ENCODE results near the gene EIF3I.

- TF ChIP-seq CTCF (conservative IDR thresholded peaks at IDR 0.05 in 1 of 2, IDR thresholded peaks at IDR 0.05 in 1 of 2; ENCODE audit: extremely low read depth in 1 of 2, insufficient read depth in 1 of 2, low read depth in 1 of 2, low read length in 2 of 2): no peak
- no peak for TF ChIP-seq EZH2 (IDR thresholded peaks at IDR 0.05; ENCODE audit: borderline replicate concordance, low read length)
These were observed 35.0 kb downstream of the EIF3I start for GRCh38 chr1:32257227-32257508.

Measured in mammary epithelial cell (primary cell).